Activated CD4-positive, CD25-positive, alpha-beta regulatory T cell treated with anti-CD3 and anti-CD28 coated beads, Interleukin-2, amount 50 U/mL, for 16 hours (primary cell): ENCODE measurements around the gene DECR2.
"Not testable (repeated sequence)": the region's sequence is repeated elsewhere in the genome, so short reads cannot be mapped to it uniquely, and the experiment has no call there.

Source experiments
- DNase-seq: peaks from one replicate; pipeline ENCODE4 v3.0.0-alpha.2; 2020; ENCODE audit warnings: low read depth, low spot score

The DECR2 gene

GRCh38 chr16:401468-402348, at the start of gene DECR2:
TSS of gene DECR2 (plus strand) at chr16:401885. CDS start at chr16:401964, 79 bp downstream.
- peak; percentile 96 for DNase-seq

GRCh38 chr16:352547-353403, 48.9 kb upstream of the DECR2 start, which contains the start of gene AXIN1:
TSS of gene AXIN1 (minus strand) at chr16:352723. CDS start at chr16:347025, 5,698 bp downstream.
- DNase-seq, result peak; percentile 100

- DNase-seq, result no peak
Measured at GRCh38 chr16:353404-354290, 48.0 kb upstream of the DECR2 start.

- DNase-seq, result no peak
Measured at GRCh38 chr16:354291-354881, 47.3 kb upstream of the DECR2 start.

- DNase-seq, result no peak
Measured at GRCh38 chr16:354971-355461, 46.7 kb upstream of the DECR2 start.

- DNase-seq, result no peak
Measured at GRCh38 chr16:356741-357140, 44.9 kb upstream of the DECR2 start.

GRCh38 chr16:359067-359763, 42.5 kb upstream of the DECR2 start:
- DNase-seq, result no peak

- DNase-seq, result no peak
Measured at GRCh38 chr16:359871-360697, 41.6 kb upstream of the DECR2 start.

GRCh38 chr16:360698-361336, 40.9 kb upstream of the DECR2 start:
- DNase-seq, result no peak

- no peak for DNase-seq
Measured at GRCh38 chr16:361341-361871, 40.3 kb upstream of the DECR2 start.

GRCh38 chr16:361872-362701, 39.6 kb upstream of the DECR2 start:
- DNase-seq, result peak; percentile 62

GRCh38 chr16:362702-362999, 39.0 kb upstream of the DECR2 start:
- DNase-seq, result not testable (repeated sequence)

GRCh38 chr16:363110-363765, 38.4 kb upstream of the DECR2 start:
- no peak for DNase-seq

- no peak for DNase-seq
Measured at GRCh38 chr16:363766-364490, 37.8 kb upstream of the DECR2 start.

- DNase-seq, result no peak
Measured at GRCh38 chr16:364595-365491, 36.8 kb upstream of the DECR2 start.

- no peak for DNase-seq
Measured at GRCh38 chr16:366476-366875, 35.2 kb upstream of the DECR2 start.
